A549 treated with CORT108297 at 1 μM for 4 hours (cell line): ENCODE data around the gene ARG2. TPM values are rescaled to one million over a fixed set of nuclear protein-coding genes. Genes with fewer than 3 reads are reported as not detected.

ENCODE experiments used
- total RNA-seq: library from RNA; stranded (reverse); fragments of 200-300 nt; extraction: Qiagen RNA extraction; gene quantifications from 5 replicates; pipeline ENCODE4 v1.2.3, GENCODE V29; 2022

ARG2 gene
- 1.3 to 1.9 TPM (median 1.8 TPM) in 5 replicates for total RNA-seq

GRCh38 chr14:67619446-67620216, at the start of gene ARG2:
Gene ARG2 (plus strand): TSS chr14:67619920. CDS start chr14:67619978, 58 bp downstream.

GRCh38 chr14:67599698-67600561, 19.8 kb upstream of the ARG2 start, which contains the start of gene PIGH:
Gene PIGH (minus strand): TSS chr14:67600268. CDS start chr14:67600203, 65 bp downstream.

GRCh38 chr14:67674480-67675218, 54.9 kb downstream of the ARG2 start, which contains the start of gene VTI1B:
Gene VTI1B (minus strand): TSS chr14:67674632. CDS start chr14:67674489, 143 bp downstream.

GRCh38 chr14:67695394-67695949, 75.8 kb downstream of the ARG2 start, which contains the start of gene RDH11:
Gene RDH11 (minus strand): TSS chr14:67695764. CDS start chr14:67695703, 61 bp downstream.

Other genes starting within 250 kb of the ARG2 start
- gene PLEK2, start 207.8 kb upstream of the ARG2 start, total RNA-seq = 20.6 to 29.7 TPM (median 26.1 TPM) in 5 replicates
- gene TMEM229B, start 131.2 kb upstream of the ARG2 start, total RNA-seq = 0.11 to 0.21 TPM (median 0.16 TPM) in 5 replicates
- 3.5 to 5.1 TPM (median 4.2 TPM) in 5 replicates for gene PLEKHH1, start 86.6 kb upstream of the ARG2 start, total RNA-seq
- gene PIGH, start 19.7 kb upstream of the ARG2 start, total RNA-seq = 18.4 to 21.9 TPM (median 20.7 TPM) in 5 replicates
- 75.5 to 97.4 TPM (median 90.6 TPM) in 5 replicates for gene VTI1B, start 54.7 kb downstream of the ARG2 start, total RNA-seq
- 60.2 to 63.0 TPM (median 60.9 TPM) in 5 replicates for gene RDH11, start 75.8 kb downstream of the ARG2 start, total RNA-seq
- 0.03 to 0.09 TPM in 2 of 5 replicates, not detected in the others for gene RDH12, start 82.0 kb downstream of the ARG2 start, total RNA-seq
- 5.4 to 6.3 TPM (median 5.7 TPM) in 5 replicates for gene ZFYVE26, start 196.7 kb downstream of the ARG2 start, total RNA-seq
- 4.1 to 7.5 TPM (median 4.4 TPM) in 5 replicates for gene RAD51B, start 199.9 kb downstream of the ARG2 start, total RNA-seq